IMR-90 (cell line): ENCODE data around the gene DIP2C.

Experiments
- FOS ChIP-seq: fragments of 150-350 bp; IDR thresholded peaks from 2 replicates; pipeline ENCODE4 v1.6.1; 2016; ENCODE audit warnings: low read depth, low read length
- MAZ ChIP-seq: IDR thresholded peaks from 2 replicates; pipeline ENCODE4 v1.6.1; 2012; ENCODE audit warnings: low read depth, mild to moderate bottlenecking, low read length, improper control_type of control experiment, moderate library complexity, borderline replicate concordance
- POLR2A ChIP-seq: IDR thresholded peaks from 2 replicates; pipeline ENCODE4 v1.6.1; 2012; ENCODE audit warnings: mild to moderate bottlenecking, low read depth, low read length
- RCOR1 ChIP-seq: IDR thresholded peaks from 2 replicates; pipeline ENCODE4 v1.6.1; 2012; ENCODE audit warnings: mild to moderate bottlenecking, low read length, improper control_type of control experiment; ENCODE audit not compliant: insufficient replicate concordance
- TF ChIP-seq, protein P1 (sequence below): conservative IDR thresholded peaks from 2 replicates; pipeline ENCODE4 v1.5.1; 2012; ENCODE audit warnings: mild to moderate bottlenecking, low read depth, low read length, improper control_type of control experiment
- TF ChIP-seq, protein P2 (sequence below): fragments of 150-350 bp; IDR thresholded peaks from 2 replicates; pipeline ENCODE4 v1.6.1; 2017; ENCODE audit warnings: mild to moderate bottlenecking, antibody characterized with exemption, low read length, low read depth

DNA sequence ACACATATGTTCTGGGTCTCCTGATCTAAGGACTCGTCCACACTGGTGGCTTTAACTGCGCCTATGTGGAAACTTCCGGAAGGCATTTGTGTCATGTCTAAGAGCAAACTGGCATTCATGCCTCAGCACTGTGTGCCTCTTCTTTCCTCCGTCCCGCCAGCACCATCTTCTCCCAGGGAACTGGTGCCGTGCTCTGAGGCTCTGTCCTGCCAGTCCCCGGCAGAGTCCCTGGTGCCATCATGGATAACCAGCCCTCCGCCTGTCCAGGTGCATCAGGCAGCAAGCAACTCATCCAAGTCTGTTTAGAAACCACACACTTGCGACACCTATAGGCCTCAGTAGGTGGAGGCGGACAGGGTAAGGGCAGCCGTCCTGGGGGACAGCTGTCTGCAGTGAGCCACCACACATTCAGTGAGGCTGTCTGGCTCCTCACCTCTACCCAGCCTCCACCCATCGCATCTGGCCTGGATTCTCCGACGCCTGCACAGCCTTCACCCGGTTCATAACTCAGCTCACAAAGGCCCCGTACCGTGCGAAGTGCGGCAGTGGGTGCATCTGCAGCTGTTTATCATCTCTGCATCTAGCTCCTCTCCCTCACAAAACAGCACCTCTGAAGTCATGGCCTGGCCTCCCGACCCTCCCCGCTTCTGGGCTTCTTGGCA lies 162.7 kb downstream of the DIP2C start:
- TF ChIP-seq POLR2A, result no peak
- TF ChIP-seq, protein P1, sequence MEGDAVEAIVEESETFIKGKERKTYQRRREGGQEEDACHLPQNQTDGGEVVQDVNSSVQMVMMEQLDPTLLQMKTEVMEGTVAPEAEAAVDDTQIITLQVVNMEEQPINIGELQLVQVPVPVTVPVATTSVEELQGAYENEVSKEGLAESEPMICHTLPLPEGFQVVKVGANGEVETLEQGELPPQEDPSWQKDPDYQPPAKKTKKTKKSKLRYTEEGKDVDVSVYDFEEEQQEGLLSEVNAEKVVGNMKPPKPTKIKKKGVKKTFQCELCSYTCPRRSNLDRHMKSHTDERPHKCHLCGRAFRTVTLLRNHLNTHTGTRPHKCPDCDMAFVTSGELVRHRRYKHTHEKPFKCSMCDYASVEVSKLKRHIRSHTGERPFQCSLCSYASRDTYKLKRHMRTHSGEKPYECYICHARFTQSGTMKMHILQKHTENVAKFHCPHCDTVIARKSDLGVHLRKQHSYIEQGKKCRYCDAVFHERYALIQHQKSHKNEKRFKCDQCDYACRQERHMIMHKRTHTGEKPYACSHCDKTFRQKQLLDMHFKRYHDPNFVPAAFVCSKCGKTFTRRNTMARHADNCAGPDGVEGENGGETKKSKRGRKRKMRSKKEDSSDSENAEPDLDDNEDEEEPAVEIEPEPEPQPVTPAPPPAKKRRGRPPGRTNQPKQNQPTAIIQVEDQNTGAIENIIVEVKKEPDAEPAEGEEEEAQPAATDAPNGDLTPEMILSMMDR, result no peak
- no peak for TF ChIP-seq RCOR1
- no peak for TF ChIP-seq FOS
- TF ChIP-seq, protein P2, sequence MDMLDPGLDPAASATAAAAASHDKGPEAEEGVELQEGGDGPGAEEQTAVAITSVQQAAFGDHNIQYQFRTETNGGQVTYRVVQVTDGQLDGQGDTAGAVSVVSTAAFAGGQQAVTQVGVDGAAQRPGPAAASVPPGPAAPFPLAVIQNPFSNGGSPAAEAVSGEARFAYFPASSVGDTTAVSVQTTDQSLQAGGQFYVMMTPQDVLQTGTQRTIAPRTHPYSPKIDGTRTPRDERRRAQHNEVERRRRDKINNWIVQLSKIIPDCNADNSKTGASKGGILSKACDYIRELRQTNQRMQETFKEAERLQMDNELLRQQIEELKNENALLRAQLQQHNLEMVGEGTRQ, result no peak
- TF ChIP-seq MAZ, result no peak
